HepG2 (cell line): ENCODE results near the gene PIP5K1C. TPM values are rescaled to one million over a fixed set of nuclear protein-coding genes. Genes with fewer than 3 reads are reported as not detected.

ENCODE experiments used
- ATAC-seq: fragments of 200-7000 bp; cut with Tn5 transposase; 3 replicates; pipeline ENCODE4 v1.9.1; 2020; ENCODE audit warnings: mild to moderate bottlenecking, moderate library complexity
- BruUV-seq: library from RNA; stranded (reverse); fragments of 400-500 nt; replicated peaks from 2 replicates; lab custom pipeline; 2021; lab: Mats Ljungman, UMichigan
- CTCF ChIA-PET: fragments of 300-600 bp; formaldehyde crosslinking; extraction: SDS; loops from one replicate; lab custom pipeline; 2021; ENCODE audit warnings: low total read pairs, inconsistent platforms, low intra/inter-chr PET ratio; lab: Yijun Ruan, JAX
- POLR2A ChIA-PET: fragments of 350-600 bp; sonication (Branson Sonifier 250); formaldehyde crosslinking; loops from one replicate; lab custom pipeline; 2020; ENCODE audit warnings: antibody characterized with exemption, inconsistent platforms; lab: Yijun Ruan, JAX
- DNase-seq: peaks from one replicate; pipeline ENCODE4 v3.0.0-alpha.2; 2015; ENCODE audit warnings: low spot score
- FAIRE-seq: peaks from 3 replicates; lab custom pipeline; 2011; peaks lifted over from hg19 to GRCh38; lab: Jason Lieb, UNC
- H2AFZ ChIP-seq: one replicate; pipeline ENCODE4 v1.6.1; 2011; ENCODE audit warnings: low read length, inconsistent platforms
- H3K27ac ChIP-seq: fragments of 300-600 bp; 3 replicates; pipeline ENCODE4 v1.8.0; 2011; ENCODE audit warnings: mixed run types, mild to moderate bottlenecking, mixed read lengths, low read length, inconsistent platforms; ENCODE audit not compliant: insufficient read depth; ENCODE audit errors: extremely low read length
- H3K27me3 ChIP-seq, 2 experiments: fragments of 200-600 bp in 1 of 2; 2 replicates in 1 of 2; 3 replicates in 1 of 2; pipeline versions ENCODE4 v1.6.0 to v1.8.0; 2011; ENCODE audit warnings: low read length in 2 of 2, mild to moderate bottlenecking in 2 of 2, moderate library complexity in 2 of 2, inconsistent platforms in 1 of 2; ENCODE audit not compliant: insufficient read depth in 2 of 2, control insufficient read depth in 1 of 2
- H3K36me3 ChIP-seq, 2 experiments: fragments of 200-600 bp in 1 of 2; replicated peaks in 1 of 2; 2 replicates in 1 of 2; 3 replicates in 1 of 2; pipeline versions ENCODE4 v1.5.1 to v1.8.0; 2011; ENCODE audit warnings: low read length in 2 of 2, inconsistent platforms in 1 of 2; ENCODE audit not compliant: insufficient read depth in 2 of 2, control insufficient read depth in 1 of 2
- H3K4me1 ChIP-seq: 2 replicates; pipeline ENCODE4 v1.5.1; 2012; ENCODE audit warnings: low read length, inconsistent platforms; ENCODE audit not compliant: insufficient read depth
- H3K4me2 ChIP-seq: 2 replicates; pipeline ENCODE4 v1.6.0; 2011; ENCODE audit warnings: low read depth, low read length, inconsistent platforms
- H3K4me3 ChIP-seq, 3 experiments: fragments of 200-600 bp in 1 of 3; sonication (generic), shearing (Covaris generic) in 1 of 3; replicated peaks in 1 of 3; 2 replicates each; pipeline ENCODE4 v1.5.1; 2011 to 2016; ENCODE audit warnings: low read length in 3 of 3, inconsistent platforms in 2 of 3, low read depth in 2 of 3, mild to moderate bottlenecking in 2 of 3, control low read depth in 1 of 3, mixed read lengths in 1 of 3; ENCODE audit not compliant: insufficient read depth in 1 of 3
- H3K79me2 ChIP-seq: one replicate; pipeline ENCODE4 v1.6.1; 2011; ENCODE audit warnings: low read length, inconsistent platforms; ENCODE audit not compliant: insufficient read depth
- H3K9ac ChIP-seq: 2 replicates; pipeline ENCODE4 v1.6.0; 2011; ENCODE audit warnings: mild to moderate bottlenecking, low read depth, low read length, inconsistent platforms; ENCODE audit not compliant: insufficient read depth
- H3K9me3 ChIP-seq: 2 replicates; pipeline ENCODE4 v1.5.1; 2012; ENCODE audit warnings: mild to moderate bottlenecking, low read length
- H4K20me1 ChIP-seq: 2 replicates; pipeline ENCODE4 v1.6.0; 2011; ENCODE audit warnings: inconsistent platforms, mild to moderate bottlenecking, low read length, moderate library complexity; ENCODE audit not compliant: insufficient read depth
- HES4 ChIP-seq: sonication (generic); formaldehyde crosslinking; IDR thresholded peaks from 2 replicates; pipeline ENCODE4 v1.9.0; 2021; ENCODE audit warnings: mild to moderate bottlenecking, missing genetic modification reagents, borderline replicate concordance
- HIVEP1 ChIP-seq: sonication (generic); formaldehyde crosslinking; IDR thresholded peaks from 2 replicates; pipeline ENCODE4 v1.4.0; 2020; ENCODE audit warnings: mild to moderate bottlenecking, missing genetic modification reagents
- ISX ChIP-seq: sonication (generic); formaldehyde crosslinking; conservative IDR thresholded peaks from 2 replicates; pipeline ENCODE4 v1.5.0; 2020; ENCODE audit warnings: missing genetic modification reagents
- MYC ChIP-seq: sonication (generic); formaldehyde crosslinking; IDR thresholded peaks from 2 replicates; pipeline ENCODE4 v1.9.0; 2021; ENCODE audit warnings: missing genetic modification reagents, borderline replicate concordance
- SOX5 ChIP-seq: IDR thresholded peaks from 2 replicates; pipeline ENCODE4 v1.6.1; 2016; ENCODE audit warnings: borderline replicate concordance
- TARDBP ChIP-seq: sonication (generic); formaldehyde crosslinking; IDR thresholded peaks from 2 replicates; pipeline ENCODE4 v1.8.0; 2022; ENCODE audit warnings: mild to moderate bottlenecking, missing genetic modification reagents
- THAP11 ChIP-seq: IDR thresholded peaks from 2 replicates; pipeline ENCODE4 v1.6.1; 2016; ENCODE audit warnings: missing biosample characterization, missing genetic modification reagents
- TMF1 ChIP-seq: sonication (generic); formaldehyde crosslinking; IDR thresholded peaks from 2 replicates; pipeline ENCODE4 v1.8.1; 2022; ENCODE audit warnings: low read depth, missing genetic modification reagents
- ZBTB3 ChIP-seq: sonication (generic); formaldehyde crosslinking; IDR thresholded peaks from 2 replicates; pipeline ENCODE4 v1.4.0; 2020; ENCODE audit warnings: low read depth, mild to moderate bottlenecking, moderate library complexity, missing genetic modification reagents, borderline replicate concordance
- ZFP36L2 ChIP-seq: sonication (generic); formaldehyde crosslinking; IDR thresholded peaks from 2 replicates; pipeline ENCODE4 v1.4.0; 2020; ENCODE audit warnings: missing genetic modification reagents
- ZFP41 ChIP-seq: sonication (generic); formaldehyde crosslinking; IDR thresholded peaks from 2 replicates; pipeline ENCODE4 v1.4.0; 2020; ENCODE audit warnings: mild to moderate bottlenecking, missing genetic modification reagents, borderline replicate concordance
- ZNF331 ChIP-seq: sonication (generic); formaldehyde crosslinking; IDR thresholded peaks from 2 replicates; pipeline ENCODE4 v1.4.0; 2020; ENCODE audit warnings: missing genetic modification reagents
- WGBS: methylation state at CpG from one replicate; pipeline ENCODE4 v1.1.6; 2017; ENCODE audit warnings: low lambda C conversion rate; 5-methylcytosine and 5-hydroxymethylcytosine counted together
- in situ Hi-C: cut with HindIII; loops from 2 replicates; pipeline ENCODE4 v1.10.0; 2017; ENCODE audit warnings: low pct_unique_long_range_greater_than_20kb; ENCODE audit not compliant: extremely low pct_ligation_motif_present
- intact Hi-C: fragments of 100-400 bp; cut with micrococcal nuclease; formaldehyde crosslinking; loops from one replicate; pipeline ENCODE4 v1.10.0; 2022; ENCODE audit not compliant: unreplicated experiment
- polyA plus RNA-seq, 8 experiments: library from polyadenylated mRNA; depleted of rRNA in 3 of 8; stranded (reverse) in 7 of 8; unstranded in 1 of 8; fragments of >200 nt; fragmentation: Illumina TruSeq in 4 of 8; extraction: Trizol in 4 of 8; gene quantifications; 2 replicates each; pipeline versions ENCODE4 v1.2.1 to v1.2.3, GENCODE V29; 2011 to 2016; ENCODE audit warnings: low read depth in 4 of 8, missing spikeins in 1 of 8, mixed read lengths in 1 of 8; ENCODE audit not compliant: insufficient read depth in 1 of 8
- total RNA-seq, 5 experiments: library from RNA; depleted of rRNA; stranded (reverse); fragments of >200 nt; fragmentation: Illumina TruSeq; extraction: Trizol; gene quantifications; 2 replicates each; pipeline ENCODE4 v1.2.3, GENCODE V29; 2016; ENCODE audit warnings: low read depth in 1 of 5
- TF ChIP-seq, protein P1 (sequence below): sonication (generic); formaldehyde crosslinking; IDR thresholded peaks from 2 replicates; pipeline ENCODE4 v1.5.0; 2020; ENCODE audit warnings: missing genetic modification reagents, mild to moderate bottlenecking, borderline replicate concordance
- TF ChIP-seq, protein P2 (sequence below): sonication (generic); formaldehyde crosslinking; IDR thresholded peaks from 2 replicates; pipeline ENCODE4 v1.4.0; 2020; ENCODE audit warnings: mild to moderate bottlenecking, low read depth, missing genetic modification reagents
- TF ChIP-seq, protein P3 (sequence below): IDR thresholded peaks from 2 replicates; pipeline ENCODE4 v1.6.1; 2018; ENCODE audit warnings: missing genetic modification reagents
- TF ChIP-seq, protein P4 (sequence below): sonication (generic); formaldehyde crosslinking; IDR thresholded peaks from 2 replicates; pipeline ENCODE4 v1.4.0; 2020; ENCODE audit warnings: missing genetic modification reagents, borderline replicate concordance
- TF ChIP-seq, protein P5 (sequence below): sonication (generic); formaldehyde crosslinking; IDR thresholded peaks from 2 replicates; pipeline ENCODE4 v1.4.0; 2020; ENCODE audit warnings: missing genetic modification reagents

The PIP5K1C gene
- total and polyA plus RNA-seq, 2 of the 13 experiments (the other 11 are each of a cell fraction or from before 2014, with no cell fraction given) = 3.6 to 4.3 TPM

DNA sequence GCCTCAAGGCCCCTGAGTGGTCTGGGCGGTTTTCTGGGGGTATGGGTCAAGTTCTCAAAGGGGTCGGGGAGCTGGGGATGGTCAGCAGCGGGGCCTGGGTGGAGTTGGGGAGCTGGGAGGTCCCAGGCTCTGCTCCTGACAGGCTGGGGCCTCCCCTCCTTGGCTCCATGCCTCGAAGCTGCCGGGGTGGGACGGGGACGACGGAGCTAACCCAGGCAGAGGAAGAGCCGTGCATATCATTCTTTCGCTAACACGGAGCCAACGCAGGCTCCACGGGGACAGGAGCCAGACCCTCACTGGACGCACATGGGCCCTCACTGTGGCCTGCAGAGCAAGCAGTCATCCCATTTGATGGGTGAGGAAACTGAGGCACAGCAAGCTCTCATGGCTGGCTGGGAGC is 47.8 kb downstream of the PIP5K1C start (continued):
- TF ChIP-seq, protein P1, sequence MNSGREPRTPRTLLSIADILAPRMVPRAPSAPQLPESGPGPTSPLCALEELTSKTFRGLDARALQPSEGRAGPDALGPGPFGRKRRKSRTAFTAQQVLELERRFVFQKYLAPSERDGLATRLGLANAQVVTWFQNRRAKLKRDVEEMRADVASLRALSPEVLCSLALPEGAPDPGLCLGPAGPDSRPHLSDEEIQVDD (CRISPR knock-in tag) = no peak
- TF ChIP-seq ZBTB3 (CRISPR knock-in tag) = no peak
- TF ChIP-seq MYC (CRISPR knock-in tag) = no peak

DNA sequence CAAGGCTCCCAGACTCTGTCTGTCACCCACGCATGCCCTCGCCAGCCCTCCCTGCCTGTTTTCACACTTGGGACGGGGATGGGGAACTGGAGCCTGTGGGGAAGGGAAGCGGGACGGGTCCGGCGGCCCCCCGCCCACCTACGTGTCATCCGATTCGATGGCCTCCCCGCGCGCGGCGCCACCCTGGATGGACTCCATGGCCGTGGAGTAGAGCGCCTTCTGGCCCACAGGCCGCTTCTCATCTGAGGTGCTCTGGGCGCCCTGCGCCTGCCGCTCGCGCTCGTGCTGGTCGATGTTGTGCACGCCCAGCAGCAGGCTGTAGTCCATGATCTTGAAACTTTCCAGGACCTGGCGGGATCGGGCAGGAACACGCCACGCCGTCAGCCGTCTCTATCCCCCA is 48.6 kb downstream of the PIP5K1C start:
- Histone ChIP-seq H4K20me1 (no peaks in the 10 kb centered on the region), H3K4me2 (no peak overlapping the region), H3K27me3 (no peaks in the 10 kb centered on the region), H3K36me3 (peaks cover 1 to 6% of the 10 kb centered on the region in 2 experiments; a peak in 2 of 5 replicates), H3K4me3 (no peak overlapping the region), H3K79me2 (no peaks in the 10 kb centered on the region), H3K9ac (no peak overlapping the region), H2AFZ (no peak overlapping the region), H3K4me1 (no peaks in the 10 kb centered on the region), H3K27ac (no peak overlapping the region), H3K9me3 (no peaks in the 10 kb centered on the region)
- POLR2A ChIA-PET = no interaction called here
- ATAC-seq (no peak), DNase-seq (no peak), FAIRE-seq (no peak)
- 96% methylated on average over 25 of the region's 33 CpGs for WGBS
- CTCF ChIA-PET = no interaction called here
- in situ Hi-C loops (no loop called here), intact Hi-C loops (no loop called here)
- BruUV-seq = no TSS peak
- TF ChIP-seq TARDBP (CRISPR knock-in tag) (no peak), THAP11 (no peak), ZNF331 (no peak), ISX (CRISPR knock-in tag) (no peak), HIVEP1 (no peak), ZFP36L2 (no peak), HES4 (CRISPR knock-in tag) (no peak), SOX5 (CRISPR knock-in tag) (no peak), TMF1 (CRISPR knock-in tag) (no peak), ZFP41 (no peak)
- TF ChIP-seq, protein P2, sequence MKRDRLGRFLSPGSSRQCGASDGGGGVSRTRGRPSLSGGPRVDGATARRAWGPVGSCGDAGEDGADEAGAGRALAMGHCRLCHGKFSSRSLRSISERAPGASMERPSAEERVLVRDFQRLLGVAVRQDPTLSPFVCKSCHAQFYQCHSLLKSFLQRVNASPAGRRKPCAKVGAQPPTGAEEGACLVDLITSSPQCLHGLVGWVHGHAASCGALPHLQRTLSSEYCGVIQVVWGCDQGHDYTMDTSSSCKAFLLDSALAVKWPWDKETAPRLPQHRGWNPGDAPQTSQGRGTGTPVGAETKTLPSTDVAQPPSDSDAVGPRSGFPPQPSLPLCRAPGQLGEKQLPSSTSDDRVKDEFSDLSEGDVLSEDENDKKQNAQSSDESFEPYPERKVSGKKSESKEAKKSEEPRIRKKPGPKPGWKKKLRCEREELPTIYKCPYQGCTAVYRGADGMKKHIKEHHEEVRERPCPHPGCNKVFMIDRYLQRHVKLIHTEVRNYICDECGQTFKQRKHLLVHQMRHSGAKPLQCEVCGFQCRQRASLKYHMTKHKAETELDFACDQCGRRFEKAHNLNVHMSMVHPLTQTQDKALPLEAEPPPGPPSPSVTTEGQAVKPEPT = no peak
- TF ChIP-seq, protein P3, sequence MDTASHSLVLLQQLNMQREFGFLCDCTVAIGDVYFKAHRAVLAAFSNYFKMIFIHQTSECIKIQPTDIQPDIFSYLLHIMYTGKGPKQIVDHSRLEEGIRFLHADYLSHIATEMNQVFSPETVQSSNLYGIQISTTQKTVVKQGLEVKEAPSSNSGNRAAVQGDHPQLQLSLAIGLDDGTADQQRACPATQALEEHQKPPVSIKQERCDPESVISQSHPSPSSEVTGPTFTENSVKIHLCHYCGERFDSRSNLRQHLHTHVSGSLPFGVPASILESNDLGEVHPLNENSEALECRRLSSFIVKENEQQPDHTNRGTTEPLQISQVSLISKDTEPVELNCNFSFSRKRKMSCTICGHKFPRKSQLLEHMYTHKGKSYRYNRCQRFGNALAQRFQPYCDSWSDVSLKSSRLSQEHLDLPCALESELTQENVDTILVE (CRISPR knock-in tag) = no peak
- TF ChIP-seq, protein P4, sequence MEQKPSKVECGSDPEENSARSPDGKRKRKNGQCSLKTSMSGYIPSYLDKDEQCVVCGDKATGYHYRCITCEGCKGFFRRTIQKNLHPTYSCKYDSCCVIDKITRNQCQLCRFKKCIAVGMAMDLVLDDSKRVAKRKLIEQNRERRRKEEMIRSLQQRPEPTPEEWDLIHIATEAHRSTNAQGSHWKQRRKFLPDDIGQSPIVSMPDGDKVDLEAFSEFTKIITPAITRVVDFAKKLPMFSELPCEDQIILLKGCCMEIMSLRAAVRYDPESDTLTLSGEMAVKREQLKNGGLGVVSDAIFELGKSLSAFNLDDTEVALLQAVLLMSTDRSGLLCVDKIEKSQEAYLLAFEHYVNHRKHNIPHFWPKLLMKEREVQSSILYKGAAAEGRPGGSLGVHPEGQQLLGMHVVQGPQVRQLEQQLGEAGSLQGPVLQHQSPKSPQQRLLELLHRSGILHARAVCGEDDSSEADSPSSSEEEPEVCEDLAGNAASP (CRISPR knock-in tag) = no peak
- TF ChIP-seq, protein P5, sequence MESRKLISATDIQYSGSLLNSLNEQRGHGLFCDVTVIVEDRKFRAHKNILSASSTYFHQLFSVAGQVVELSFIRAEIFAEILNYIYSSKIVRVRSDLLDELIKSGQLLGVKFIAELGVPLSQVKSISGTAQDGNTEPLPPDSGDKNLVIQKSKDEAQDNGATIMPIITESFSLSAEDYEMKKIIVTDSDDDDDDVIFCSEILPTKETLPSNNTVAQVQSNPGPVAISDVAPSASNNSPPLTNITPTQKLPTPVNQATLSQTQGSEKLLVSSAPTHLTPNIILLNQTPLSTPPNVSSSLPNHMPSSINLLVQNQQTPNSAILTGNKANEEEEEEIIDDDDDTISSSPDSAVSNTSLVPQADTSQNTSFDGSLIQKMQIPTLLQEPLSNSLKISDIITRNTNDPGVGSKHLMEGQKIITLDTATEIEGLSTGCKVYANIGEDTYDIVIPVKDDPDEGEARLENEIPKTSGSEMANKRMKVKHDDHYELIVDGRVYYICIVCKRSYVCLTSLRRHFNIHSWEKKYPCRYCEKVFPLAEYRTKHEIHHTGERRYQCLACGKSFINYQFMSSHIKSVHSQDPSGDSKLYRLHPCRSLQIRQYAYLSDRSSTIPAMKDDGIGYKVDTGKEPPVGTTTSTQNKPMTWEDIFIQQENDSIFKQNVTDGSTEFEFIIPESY = no peak
